Stimulated activated CD4-positive, alpha-beta T cell treated with anti-CD3 and anti-CD28 coated beads, Interleukin-1b, Interleukin-23, amount 100 ng/mL, for 24 hours (primary cell): ENCODE results near the gene ANKRD36.
"Not testable (repeated sequence)": the region's sequence is repeated elsewhere in the genome, so short reads cannot be mapped to it uniquely, and the experiment has no call there.

ENCODE experiments used
- DNase-seq, 4 experiments: peaks; one replicate each; pipeline ENCODE4 v3.0.0-alpha.2; 2020; ENCODE audit warnings: low read depth in 4 of 4, low spot score in 1 of 4

ANKRD36 gene

DNA sequence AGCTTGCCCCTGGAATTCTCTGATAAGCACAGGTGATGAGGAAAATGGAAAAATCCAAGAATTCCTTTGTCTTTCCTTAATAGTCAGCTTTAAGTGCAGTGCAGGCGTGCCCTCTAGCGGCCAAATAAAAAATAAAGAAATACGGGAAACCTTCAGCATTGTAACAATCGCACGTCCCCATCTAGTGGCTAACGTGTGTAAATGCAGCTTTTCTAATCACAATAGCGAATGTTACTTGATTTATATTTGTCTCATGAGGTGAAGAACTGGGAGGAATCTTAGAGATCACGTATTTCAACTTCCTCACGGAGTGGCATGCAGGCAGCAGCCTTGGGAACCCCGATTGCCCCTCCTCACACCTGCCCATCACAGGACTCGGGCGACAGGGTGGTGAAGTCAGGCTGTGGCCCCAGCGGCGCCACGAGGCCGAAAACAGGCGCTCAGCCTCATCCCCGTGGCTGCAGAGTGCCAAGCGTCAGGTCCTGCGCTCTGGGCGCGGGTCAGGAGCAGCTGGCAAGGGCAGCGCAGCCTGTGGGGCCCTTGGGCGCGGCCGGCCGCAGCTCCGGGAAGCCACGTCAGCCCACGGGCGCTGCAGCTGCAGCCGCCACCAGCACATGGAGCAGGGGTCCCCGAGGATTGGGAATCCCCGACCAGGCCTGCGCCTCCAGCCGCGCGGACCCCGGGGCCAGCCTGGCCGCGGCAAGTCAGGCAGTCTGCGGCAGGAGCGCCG lies 468 bp upstream of the ANKRD36 start:
- DNase-seq, result peak; percentile 10 to 36 (median 25)

DNA sequence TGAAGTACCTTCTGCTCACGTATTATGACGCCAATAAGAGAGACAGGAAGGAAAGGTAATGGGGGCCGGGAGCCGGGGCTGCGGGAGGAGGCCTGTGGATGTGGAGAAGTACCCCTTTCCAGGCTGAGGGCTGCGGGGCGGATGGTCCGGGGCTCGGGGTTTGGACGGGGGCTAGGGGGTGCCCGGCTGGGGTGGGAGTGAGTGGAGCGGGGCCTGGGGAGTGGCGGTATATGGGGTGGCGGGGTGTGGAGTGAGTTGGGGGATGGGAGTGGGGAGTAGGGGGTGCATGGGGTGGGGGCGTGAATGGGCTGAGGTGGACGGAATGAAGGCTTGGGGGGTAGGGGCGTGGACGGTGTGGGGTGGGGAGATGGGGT lies 916 bp downstream of the ANKRD36 start:
- DNase-seq, result not testable (repeated sequence)

DNA sequence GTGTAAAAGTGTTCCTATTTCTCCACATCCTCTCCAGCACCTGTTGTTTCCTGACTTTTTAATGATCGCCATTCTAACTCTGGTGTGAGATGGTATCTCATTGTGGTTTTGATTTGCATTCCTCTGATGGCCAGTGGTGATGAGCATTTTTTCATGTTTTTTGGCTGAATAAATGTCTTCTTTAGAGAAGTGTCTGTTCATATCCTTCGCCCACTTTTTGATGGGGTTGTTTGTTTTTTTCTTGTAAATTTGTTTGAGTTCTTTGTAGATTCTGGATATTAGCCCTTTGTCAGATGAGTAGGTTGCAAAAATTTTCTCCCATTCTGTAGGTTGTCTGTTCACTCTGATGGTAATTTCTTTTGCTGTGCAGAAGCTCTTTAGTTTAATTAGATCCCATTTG lies 16.1 kb downstream of the ANKRD36 start:
- not testable (repeated sequence) for DNase-seq

DNA sequence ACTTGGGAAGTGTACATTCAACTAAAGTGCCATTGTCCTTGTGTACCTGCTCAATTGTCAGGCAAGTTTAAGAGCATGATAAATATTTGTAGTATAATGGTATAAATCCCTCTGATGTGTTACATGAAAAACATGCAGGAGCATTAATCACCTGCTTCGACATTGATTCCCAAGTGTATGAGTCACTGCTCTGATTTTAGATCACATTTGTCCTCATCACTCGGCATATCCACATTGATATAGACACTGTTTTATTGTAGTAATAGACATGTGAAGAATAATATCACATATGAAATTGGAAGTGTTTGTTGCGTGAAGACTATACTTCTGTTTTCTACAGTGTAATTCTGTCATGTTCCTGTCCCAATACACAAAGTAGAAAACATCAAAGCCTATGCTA lies 31.1 kb downstream of the ANKRD36 start:
- DNase-seq, result not testable (repeated sequence)

DNA sequence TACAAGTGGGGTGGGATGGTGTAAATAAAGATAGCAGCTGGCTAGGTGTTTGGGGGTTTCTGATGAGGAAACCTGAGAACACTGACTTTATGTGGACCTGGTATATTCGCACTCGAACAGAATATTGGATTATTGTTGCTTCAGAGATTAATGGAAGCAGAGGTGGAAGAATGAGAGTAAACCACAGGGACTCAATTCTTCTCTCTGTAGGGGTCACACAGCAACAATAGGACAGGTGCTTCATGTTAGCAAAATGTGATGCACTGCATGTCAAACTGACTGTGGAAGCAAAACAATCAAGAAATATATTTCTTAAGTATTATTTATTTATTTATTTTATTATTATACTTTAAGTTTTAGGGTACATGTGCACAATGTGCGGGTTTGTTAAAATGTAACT lies 53.6 kb downstream of the ANKRD36 start:
- DNase-seq, result not testable (repeated sequence)

DNA sequence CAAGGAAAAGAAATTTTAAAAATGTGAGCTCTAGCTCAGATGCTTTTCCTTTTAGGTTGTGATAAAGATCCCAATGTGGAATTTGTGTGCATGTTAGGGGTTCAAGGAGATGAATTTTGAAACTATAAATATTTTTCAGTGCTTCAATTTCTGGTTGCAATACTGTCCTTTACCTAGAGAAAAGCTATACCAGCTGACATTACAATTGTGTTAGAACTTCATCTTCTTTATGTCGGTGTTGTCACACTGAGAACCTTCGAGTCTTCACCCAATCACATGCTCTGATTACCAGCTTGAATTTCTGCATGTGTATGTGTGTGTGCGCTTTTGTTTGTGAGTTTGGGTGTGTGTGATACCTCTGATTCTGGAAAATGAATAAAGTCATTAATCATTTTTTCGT lies 55.0 kb downstream of the ANKRD36 start:
- not testable (repeated sequence) for DNase-seq

DNA sequence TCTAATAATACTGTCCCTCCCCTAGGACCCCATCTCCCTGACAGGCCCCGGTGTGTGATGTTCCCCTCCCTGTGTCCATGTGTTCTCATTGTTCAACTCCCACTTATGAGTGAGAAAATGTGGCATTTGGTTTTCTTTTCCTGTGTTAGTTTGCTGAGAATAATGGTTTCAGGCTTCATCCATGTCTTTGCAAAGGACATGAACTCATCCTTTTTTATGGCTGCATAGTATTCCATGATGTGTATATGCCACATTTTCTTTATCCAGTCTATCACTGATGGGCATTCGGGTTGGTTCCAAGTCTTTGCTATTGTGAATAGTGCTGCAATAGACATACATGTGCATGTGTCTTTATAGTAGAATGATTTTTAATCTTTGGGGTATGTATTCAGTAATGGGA lies 55.6 kb downstream of the ANKRD36 start:
- not testable (repeated sequence) for DNase-seq

DNA sequence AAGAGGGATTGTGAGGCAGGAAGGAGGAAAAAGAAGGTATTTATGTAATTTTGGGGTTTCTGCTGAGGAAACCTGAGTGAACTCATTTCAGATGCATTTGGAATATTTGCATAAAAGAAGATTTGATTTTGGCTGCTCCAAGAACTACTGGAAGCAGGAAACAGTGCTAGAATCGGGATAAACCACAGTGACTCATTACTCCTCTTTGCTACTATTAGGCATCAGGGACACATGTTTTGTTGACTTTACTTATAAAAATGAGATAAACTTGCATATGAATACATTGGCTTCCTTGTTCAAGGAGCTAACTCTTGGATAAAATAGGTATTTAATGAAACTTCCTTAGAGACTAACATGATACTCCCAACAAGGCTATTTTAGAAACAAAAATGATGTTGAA lies 67.4 kb downstream of the ANKRD36 start:
- DNase-seq, result not testable (repeated sequence)

DNA sequence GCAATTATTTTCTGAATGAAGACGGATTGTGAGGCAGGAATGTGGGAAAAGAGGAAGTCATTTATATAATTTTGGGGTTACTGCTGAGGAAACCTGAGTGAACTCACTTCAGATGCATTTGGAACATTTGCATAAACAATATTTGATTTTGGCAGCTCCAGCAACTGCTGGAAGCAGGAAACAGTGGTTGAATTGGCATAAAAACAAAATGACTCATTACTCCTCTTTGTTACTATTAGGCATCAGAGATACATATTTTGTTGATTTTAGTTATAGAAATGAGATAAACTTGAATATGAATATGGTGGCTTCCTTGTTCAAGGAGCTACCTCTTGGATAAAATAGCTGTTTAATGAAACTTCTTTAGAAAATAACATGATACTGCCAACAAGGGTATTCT lies 82.4 kb downstream of the ANKRD36 start:
- DNase-seq, result not testable (repeated sequence)

DNA sequence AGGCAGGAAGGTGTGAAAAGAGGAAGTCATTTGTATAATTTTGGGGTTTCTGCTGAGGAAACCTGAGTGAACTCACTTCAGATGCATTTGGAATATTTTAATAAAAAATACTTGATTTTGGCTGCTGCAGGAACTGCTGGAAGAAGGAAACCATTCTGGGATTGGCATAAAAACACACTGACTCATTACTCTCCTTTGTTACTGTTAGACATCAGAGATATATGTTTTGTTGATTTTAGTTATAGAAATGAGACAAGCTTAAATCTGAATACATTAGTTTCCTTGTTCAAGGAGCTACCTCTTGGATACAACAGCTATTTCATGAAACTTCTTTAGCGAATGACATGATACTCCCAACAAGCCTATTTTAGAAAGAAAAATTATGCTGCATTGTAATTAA lies 84.3 kb downstream of the ANKRD36 start:
- DNase-seq, result not testable (repeated sequence)

DNA sequence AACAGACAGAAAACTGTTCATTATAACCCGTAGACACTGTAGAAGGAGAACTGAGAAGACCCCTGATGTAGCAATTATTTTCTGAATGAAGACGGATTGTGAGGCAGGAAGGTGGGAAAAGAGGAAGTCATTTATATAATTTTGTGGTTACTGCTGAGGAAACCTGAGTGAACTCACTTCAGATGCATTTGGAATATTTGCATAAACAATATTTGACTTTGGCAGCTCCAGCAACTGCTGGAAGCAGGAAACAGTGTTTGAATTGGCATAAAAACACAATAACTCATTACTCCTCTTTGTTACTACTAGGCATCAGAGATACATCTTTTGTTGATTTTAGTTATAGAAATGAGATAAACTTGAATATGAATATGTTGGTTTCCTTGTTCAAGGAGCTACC lies 87.9 kb downstream of the ANKRD36 start:
- not testable (repeated sequence) for DNase-seq

DNA sequence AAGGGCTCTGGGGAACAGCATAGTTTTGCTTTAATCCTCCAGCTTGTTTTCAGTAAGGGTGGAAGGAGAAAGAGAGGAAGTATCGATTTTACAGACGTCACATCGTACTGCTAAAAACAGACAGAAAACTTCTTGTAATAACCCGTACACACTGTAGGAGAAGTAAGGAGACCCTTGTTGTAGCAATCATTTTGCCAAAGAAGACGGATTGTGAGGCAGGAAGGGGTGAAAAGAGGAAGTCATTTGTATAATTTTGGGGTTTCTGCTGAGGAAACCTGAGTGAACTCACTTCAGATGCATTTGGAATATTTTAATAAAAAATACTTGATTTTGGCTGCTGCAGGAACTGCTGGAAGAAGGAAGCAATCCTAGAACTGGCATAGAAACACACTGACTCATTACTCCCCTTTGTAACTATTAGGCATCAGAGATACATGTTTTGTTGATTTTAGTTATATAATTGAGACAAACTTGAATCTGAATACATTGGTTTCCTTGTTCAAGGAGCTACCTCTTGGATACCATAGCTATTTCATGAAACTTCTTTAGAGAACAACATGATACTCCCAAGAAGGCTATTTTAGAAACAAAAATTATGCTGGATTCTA lies 89.8 kb downstream of the ANKRD36 start:
- not testable (repeated sequence) for DNase-seq

DNA sequence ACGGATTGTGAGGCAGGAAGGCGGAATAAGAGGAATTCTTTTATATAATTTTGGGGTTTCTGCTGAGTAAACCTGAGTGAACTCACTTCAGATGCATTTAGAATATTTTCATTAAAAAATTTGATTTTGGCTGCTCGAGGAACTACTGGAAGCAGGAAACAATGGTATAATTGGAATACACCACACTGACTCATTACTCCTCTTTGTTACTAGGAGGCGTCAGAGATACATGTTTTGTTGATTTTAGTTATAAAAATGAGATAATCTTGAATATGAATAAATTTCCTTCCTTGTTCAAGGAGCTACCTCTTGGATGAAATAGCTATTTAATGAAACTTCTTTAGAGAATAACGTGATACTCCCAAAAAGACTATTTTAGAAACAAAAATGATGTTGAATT lies 97.4 kb downstream of the ANKRD36 start:
- no peak for DNase-seq

DNA sequence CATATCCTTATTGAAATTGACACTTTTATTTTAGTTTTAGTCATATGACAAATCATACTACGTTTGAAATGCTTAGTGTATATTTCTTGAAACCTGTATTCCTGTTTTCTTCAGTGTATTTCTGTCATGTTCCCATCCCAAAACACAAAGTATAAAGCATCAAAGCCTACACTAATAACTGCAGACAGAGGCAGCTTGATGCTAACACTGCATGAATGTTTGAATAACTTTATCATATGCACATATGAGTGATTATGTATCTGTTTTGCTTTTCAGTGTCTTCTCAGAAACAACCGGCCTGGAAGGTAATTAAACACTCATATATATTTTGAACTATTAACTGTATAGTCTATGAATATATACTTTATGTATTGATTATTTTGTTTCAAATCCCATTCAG lies 102.1 kb downstream of the ANKRD36 start:
- not testable (repeated sequence) for DNase-seq

DNA sequence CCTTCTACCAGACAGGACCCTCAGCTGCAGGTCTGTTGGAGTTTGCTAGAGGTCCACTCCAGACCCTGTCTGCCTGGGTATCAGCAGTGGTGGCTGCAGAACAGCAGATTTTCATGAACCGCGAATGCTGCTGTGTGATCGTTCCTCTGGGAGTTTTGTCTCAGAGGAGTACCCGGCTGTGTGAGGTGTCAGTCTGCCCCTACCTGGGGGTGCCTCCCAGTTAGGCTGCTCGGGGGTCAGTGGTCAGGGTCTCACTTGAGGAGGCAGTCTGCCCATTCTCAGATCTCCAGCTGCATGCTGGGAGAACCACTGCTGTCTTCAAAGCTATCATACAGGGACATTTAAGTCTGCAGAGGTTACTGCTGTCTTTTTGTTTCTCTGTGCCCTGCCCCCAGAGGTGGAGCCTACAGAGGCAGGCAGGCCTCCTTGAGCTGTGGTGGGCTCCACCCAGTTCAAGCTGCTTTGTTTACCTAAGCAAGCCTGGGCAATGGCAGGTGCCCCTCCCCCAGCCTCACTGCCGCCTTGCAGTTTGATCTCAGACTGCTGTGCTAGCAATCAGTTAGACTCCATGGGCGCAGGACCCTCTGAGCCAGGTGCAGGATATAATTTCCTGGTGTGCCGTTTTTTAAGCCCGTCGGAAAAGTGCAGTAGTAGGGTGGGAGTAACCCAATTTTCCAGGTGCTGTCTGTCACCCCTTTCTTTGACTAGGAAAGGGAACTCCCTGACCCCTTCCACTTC lies 118.1 kb downstream of the ANKRD36 start:
- not testable (repeated sequence) for DNase-seq

DNA sequence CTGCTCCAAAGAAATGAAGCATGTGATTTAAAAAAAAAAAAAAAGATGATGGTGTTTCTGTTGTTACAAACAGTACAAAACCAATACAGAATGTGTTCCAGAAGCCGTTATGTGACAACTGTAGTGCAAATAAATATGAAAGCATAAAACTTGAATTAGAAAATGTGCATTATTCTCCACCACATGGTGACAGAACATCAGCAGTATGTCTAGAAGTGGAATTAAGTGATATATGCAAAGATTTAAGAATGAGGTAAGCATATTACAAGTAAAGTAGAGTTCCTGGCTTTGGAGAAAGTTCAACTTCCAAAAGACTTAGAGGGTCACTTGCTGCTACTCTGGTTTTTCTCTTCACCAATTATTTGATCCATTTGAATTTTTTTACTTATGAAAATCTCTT lies 120.0 kb downstream of the ANKRD36 start:
- not testable (repeated sequence) for DNase-seq

DNA sequence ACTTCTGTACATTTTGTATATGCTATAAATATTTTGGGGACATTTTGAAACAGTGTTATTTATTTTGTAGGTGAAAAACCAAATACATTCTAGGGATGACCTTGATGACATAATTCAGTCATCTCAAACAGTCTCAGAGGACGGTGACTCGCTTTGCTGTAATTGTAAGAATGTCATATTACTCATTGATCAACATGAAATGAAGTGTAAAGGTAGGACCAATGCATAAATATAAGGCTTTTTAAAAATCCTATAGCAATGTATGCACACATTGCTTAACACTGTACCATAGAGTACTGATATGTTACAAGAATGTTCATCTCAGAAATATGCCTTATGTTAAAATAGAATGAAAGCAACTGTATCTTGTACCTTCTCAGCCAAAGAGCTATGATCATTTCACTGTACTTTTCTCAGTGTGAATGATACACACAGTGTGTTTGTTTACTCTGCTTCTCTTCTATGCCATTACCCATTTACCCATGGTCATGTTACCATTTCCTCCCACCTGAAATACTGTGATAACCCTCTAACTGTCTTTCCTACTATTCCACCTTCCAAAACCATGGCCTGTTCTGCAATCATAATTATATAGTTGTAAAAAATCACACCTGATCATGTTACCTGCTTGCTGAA lies 120.8 kb downstream of the ANKRD36 start:
- not testable (repeated sequence) for DNase-seq

DNA sequence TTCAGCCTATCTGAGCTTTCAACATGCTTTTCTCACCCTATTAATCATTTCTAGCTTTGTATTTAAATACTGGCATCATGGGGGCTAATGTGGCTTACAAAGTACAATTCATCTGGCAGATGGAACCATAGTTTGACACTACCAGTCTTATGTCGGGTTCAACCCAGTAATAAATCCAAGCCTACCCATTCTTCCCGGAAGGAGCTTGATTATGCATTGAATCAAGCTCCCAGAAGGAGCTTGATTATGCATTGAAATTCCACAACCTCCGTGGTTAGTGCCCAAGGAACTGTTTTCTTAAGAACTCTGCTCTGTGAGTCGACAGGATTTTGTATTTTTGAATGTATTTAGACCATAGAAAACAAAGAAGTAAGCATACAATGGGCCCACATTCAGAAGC lies 148.2 kb downstream of the ANKRD36 start:
- DNase-seq, result not testable (repeated sequence)

DNA sequence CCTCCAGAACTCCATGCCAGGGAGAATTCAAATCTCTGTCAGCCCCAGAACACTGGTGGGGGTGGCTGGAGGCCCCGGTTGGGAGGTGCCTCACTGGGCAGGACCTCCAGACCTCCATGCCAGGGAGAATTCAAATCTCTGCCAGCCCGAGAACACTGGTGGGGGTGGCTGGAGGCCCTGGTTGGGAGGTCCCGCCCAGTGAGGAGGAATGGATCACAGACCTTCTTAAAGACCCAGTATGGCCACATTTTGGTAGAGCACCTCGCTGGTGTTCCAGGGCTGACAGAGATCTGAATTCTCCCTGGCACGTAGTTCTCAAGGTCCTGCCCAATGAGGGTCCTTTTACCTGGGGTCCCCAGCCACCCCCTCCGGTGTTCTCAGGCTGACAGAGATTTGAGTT lies 153.5 kb downstream of the ANKRD36 start:
- DNase-seq, result not testable (repeated sequence)

DNA sequence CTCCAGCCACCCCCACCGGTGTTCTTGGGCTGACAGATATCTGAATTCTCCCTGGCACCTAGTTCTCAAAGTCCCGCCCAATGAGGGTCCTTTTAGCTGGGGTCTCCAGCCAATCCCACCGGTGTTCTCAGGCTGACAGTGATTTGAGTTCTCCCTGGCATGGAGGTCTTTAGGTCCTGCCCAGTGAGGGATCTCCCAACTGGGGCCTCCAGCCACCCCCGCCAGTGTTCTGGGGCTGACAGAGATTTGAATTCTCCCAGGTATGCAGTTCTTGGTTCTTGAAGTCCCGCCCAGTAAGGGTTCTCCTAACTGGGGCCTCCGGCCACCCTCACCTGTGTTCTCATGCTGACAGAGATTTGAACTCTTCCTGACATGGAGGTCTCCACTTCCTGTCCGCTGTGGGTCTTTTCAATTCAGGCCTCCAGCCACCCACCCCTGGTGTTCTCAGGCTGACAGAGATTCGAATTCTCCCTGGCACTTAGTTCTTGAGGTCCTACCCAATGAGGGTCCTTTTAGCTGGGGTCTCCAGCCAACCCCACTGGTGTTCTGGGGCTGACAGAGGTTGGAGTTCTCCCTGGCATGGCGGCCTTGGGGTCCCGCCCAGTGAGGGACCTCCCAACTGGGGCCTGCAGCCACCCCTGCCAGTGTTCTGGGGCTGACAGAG lies 154.6 kb downstream of the ANKRD36 start:
- no peak for DNase-seq

DNA sequence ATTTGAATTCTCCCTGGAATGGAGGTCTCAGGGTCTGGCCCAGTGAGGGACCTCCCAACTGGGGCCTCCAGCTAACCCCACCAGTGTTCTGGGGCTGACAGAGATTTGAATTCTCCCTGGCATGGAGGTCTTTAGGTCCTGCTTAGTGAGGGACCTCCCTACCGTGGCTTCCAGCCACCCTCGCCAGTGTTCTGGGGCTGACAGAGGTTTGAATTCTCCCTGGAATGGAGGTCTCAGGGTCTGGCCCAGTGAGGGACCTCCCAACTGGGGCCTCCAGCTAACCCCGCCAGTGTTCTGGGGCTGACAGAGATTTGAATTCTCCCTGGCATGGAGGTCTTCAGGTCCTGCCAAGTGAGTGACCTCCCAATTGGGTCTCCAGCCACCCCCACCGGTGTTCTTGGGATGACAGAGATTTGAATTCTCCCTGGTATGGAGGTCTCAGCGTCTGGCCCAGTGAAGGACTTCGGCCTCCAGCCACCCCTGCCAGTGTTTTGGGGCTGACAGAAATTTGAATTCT lies 155.2 kb downstream of the ANKRD36 start:
- DNase-seq, result not testable (repeated sequence)
